ENCODE data around the gene PTPRC. TPM values are rescaled to one million over a fixed set of nuclear protein-coding genes. Genes with fewer than 3 reads are reported as not detected.

Gene PTPRC
- total RNA-seq, 3 donors from 2014 or later (not counting 1 experiment from before 2014, with no cell fraction given) = 1,142 to 1,334 (median 1,200) TPM

DNA sequence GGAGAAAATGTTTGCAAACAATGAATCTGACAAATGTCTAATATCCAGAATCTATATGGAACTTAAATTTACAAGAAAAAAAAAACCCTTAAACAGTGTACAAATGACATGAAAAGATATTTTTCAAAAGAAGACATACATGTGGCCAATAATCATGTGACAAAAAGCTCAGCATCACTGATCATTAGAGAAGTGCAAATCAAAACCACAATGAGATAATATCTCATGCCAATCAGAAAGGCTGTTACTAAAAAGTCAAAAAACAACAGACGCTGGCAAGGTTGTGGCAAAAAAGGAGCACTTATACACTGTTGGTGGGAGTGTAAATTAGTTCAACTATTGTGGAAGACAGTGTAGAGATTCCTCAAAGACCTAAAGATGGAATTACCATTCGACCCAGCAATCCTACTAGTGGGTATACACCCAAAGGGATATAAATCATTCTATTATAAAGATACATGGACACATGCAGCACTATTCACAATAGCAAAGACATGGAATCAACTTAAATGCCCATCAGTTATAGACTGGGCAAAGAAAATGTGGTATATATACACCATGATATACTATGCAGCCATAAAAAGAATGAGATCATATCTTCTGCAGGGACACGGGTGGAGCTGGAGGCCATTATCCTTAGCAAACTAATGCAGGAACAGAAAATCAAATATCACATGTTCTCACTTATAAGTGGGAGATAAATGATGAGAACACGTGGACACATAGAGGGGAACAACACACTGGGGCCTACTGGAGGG is 123.2 kb downstream of the PTPRC start:
- Histone ChIP-seq H3K9me3 (ENCODE audit: control insufficient read depth, insufficient read depth, low read length) (no peaks in the 10 kb centered on the region), H3K27me3 (ENCODE audit: control insufficient read depth, insufficient read depth, low read length) (no peaks in the 10 kb centered on the region), H3K36me3 (ENCODE audit: control insufficient read depth, insufficient read depth, low read length) (peaks cover 13% of the 10 kb centered on the region), H3K4me1 (ENCODE audit: control insufficient read depth, insufficient read depth, low read length) (no peaks in the 10 kb centered on the region), H3K27ac (ENCODE audit: low read length) (no peak overlapping the region), H3K4me3 (ENCODE audit: low read length) (no peak overlapping the region)
- TF ChIP-seq, protein P1, sequence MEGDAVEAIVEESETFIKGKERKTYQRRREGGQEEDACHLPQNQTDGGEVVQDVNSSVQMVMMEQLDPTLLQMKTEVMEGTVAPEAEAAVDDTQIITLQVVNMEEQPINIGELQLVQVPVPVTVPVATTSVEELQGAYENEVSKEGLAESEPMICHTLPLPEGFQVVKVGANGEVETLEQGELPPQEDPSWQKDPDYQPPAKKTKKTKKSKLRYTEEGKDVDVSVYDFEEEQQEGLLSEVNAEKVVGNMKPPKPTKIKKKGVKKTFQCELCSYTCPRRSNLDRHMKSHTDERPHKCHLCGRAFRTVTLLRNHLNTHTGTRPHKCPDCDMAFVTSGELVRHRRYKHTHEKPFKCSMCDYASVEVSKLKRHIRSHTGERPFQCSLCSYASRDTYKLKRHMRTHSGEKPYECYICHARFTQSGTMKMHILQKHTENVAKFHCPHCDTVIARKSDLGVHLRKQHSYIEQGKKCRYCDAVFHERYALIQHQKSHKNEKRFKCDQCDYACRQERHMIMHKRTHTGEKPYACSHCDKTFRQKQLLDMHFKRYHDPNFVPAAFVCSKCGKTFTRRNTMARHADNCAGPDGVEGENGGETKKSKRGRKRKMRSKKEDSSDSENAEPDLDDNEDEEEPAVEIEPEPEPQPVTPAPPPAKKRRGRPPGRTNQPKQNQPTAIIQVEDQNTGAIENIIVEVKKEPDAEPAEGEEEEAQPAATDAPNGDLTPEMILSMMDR (IDR thresholded peaks at IDR 0.05) = no peak
- ATAC-seq (peak in 1 of 3 donors; percentile 14), DNase-seq (peak in 1 of 2 donors; percentile 31)
- Mint-ChIP-seq H3K27ac (peak overlapping the region; percentile 56 to 92), H3K9me3 (peaks cover 0 to 2% of the 10 kb centered on the region in 2 donors), H3K27me3 (ENCODE audit: low read depth in 2 of 2) (no peaks in the 10 kb centered on the region), H3K4me3 (peak overlapping the region; percentile 7), H3K4me1 (peaks cover 51 to 57% of the 10 kb centered on the region in 2 donors), H3K36me3 (peaks cover 10% of the 10 kb centered on the region)
- WGBS (ENCODE audit: insufficient coverage) = 79% methylated on average over 3 of the region's 4 CpGs
- intact Hi-C loops (cut with micrococcal nuclease) = no loop called here

DNA sequence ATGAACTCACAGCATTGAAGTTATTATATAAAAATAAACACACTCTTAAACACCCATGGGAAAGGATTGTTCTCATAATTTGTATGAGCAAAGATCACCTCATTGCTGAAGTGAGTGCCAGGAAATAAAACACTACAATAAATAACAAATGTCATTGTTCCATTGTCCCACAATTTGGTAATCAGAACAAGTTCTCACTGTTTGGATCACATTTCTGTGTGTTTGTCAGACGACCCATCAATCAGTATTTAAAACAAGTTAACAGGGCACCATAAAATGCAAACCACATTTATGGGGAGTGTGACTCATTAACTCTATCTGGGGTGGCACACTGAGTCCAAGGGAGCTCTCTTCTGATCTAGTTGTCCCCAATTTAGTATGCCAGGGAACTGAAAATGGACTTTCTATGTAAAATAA is 124.5 kb downstream of the PTPRC start:
- WGBS (ENCODE audit: insufficient coverage) = 50% methylated on average over 1 of the region's 1 CpG
- intact Hi-C loops (cut with micrococcal nuclease) = no loop called here
- no peak overlapping the region for H3K4me3 Mint-ChIP-seq
- Histone ChIP-seq H3K27ac (ENCODE audit: low read length) (no peak overlapping the region), H3K9me3 (ENCODE audit: control insufficient read depth, insufficient read depth, low read length) (no peaks in the 10 kb centered on the region), H3K4me1 (ENCODE audit: control insufficient read depth, insufficient read depth, low read length) (no peaks in the 10 kb centered on the region), H3K27me3 (ENCODE audit: control insufficient read depth, insufficient read depth, low read length) (no peaks in the 10 kb centered on the region), H3K4me3 (ENCODE audit: low read length) (no peak overlapping the region), H3K36me3 (ENCODE audit: control insufficient read depth, insufficient read depth, low read length) (peaks cover under 1% of the 10 kb centered on the region)
- H3K27me3 Mint-ChIP-seq (ENCODE audit: low read depth in 2 of 2) = no peaks in the 10 kb centered on the region
- ATAC-seq (peak in 2 of 3 donors; percentile 18 to 47), DNase-seq (no peak)
- H3K9me3 Mint-ChIP-seq = peaks cover 0 to 2% of the 10 kb centered on the region in 2 donors
- peaks cover 10% of the 10 kb centered on the region for H3K36me3 Mint-ChIP-seq
- TF ChIP-seq, protein P1 (IDR thresholded peaks at IDR 0.05) = no peak
- H3K27ac Mint-ChIP-seq = peak overlapping the region; percentile 56 to 92
- H3K4me1 Mint-ChIP-seq = peaks cover 51 to 57% of the 10 kb centered on the region in 2 donors

DNA sequence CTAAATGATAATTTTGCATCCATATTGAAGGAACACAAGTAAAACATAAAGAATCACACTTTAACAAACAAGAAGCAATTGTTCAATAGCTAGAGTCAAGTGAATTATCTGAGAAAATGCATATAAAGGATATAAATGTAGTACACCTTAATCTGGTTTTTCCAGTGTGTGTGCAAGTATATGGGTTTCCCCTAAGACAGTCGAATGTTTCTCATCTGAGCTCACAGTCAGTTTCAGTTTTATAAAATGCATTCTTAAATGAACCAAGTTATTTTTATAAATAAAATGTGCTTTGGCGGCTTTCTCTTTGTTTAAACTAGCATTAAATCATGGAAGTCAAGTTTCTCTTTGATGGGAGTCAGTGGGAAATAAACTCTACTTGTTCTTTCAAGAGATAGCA is 125.9 kb downstream of the PTPRC start:
- Histone ChIP-seq H3K9me3 (ENCODE audit: control insufficient read depth, insufficient read depth, low read length) (no peaks in the 10 kb centered on the region), H3K4me1 (ENCODE audit: control insufficient read depth, insufficient read depth, low read length) (no peaks in the 10 kb centered on the region), H3K27me3 (ENCODE audit: control insufficient read depth, insufficient read depth, low read length) (no peaks in the 10 kb centered on the region), H3K36me3 (ENCODE audit: control insufficient read depth, insufficient read depth, low read length) (no peaks in the 10 kb centered on the region), H3K27ac (ENCODE audit: low read length) (no peak overlapping the region), H3K4me3 (ENCODE audit: low read length) (no peak overlapping the region)
- Mint-ChIP-seq H3K9me3 (peaks cover 0 to 2% of the 10 kb centered on the region in 2 donors), H3K36me3 (peaks cover 10% of the 10 kb centered on the region), H3K4me1 (peaks cover 48 to 54% of the 10 kb centered on the region in 2 donors), H3K27ac (no peak overlapping the region), H3K4me3 (no peak overlapping the region), H3K27me3 (ENCODE audit: low read depth in 2 of 2) (no peaks in the 10 kb centered on the region)
- ATAC-seq = peak in 1 of 3 donors; percentile 43
- intact Hi-C loops (cut with micrococcal nuclease) = loop anchor here (5.0 kb wide), 1 partner anchor 693 kb away; no protein-coding TSS in a partner anchor
- TF ChIP-seq, protein P1 (IDR thresholded peaks at IDR 0.05) = no peak
- DNase-seq = no peak
- 50% methylated on average over 2 of the region's 2 CpGs for WGBS (ENCODE audit: insufficient coverage)

Measured in natural killer cell (primary cell).